Measurements from ENCODE around the gene PLCB4. TPM values are rescaled to one million over a fixed set of nuclear protein-coding genes. Genes with fewer than 3 reads are reported as not detected.

The PLCB4 gene
- total RNA-seq, 1 experiment from 2014 or later: 10.1 TPM

DNA sequence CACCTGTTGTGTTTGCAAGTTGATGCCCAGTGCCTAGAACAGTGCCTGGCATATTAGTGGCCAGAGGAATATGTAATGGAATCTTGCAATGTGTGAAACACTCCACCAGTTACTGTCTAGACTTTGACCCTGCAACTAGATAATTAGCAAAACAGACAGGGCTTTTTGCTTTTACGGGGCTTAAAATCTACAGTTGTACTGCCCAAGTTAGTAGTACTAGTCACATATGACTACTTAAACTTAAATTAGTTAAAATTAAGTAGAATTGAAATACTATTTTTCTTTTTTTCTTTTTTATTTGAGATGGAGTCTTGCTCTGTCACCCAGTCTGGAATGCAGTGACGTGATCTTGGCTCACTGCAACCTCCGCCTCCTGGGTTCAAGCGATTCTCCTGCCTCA is 44.3 kb upstream of the PLCB4 start:
- Histone ChIP-seq H2BK12ac (ENCODE audit: insufficient read length, low read depth, low read length) (no peak overlapping the region), H4K8ac (replicated peaks; ENCODE audit: insufficient read length, low read depth, low read length) (no peak overlapping the region), H4K5ac (ENCODE audit: insufficient read length, low read depth, low read length) (no peak overlapping the region), H3K27me3 (ENCODE audit: insufficient read depth, low read length) (no peaks in the 10 kb centered on the region), H3K79me2 (ENCODE audit: insufficient read depth, low read length) (no peaks in the 10 kb centered on the region), H2AK5ac (ENCODE audit: insufficient read length, low read length) (no peak overlapping the region), H3K14ac (ENCODE audit: insufficient read depth, low read length) (no peak overlapping the region), H4K91ac (ENCODE audit: insufficient read length, low read depth, low read length) (no peak overlapping the region), H2BK120ac (ENCODE audit: low read depth, low read length, poor library complexity, severe bottlenecking) (no peak overlapping the region), H3K23ac (ENCODE audit: insufficient read length, low read depth, low read length) (no peak overlapping the region), H2BK15ac (ENCODE audit: low read depth, low read length) (no peak overlapping the region), H2BK20ac (ENCODE audit: low read depth, low read length, poor library complexity, severe bottlenecking) (no peak overlapping the region), H3K9me3 (ENCODE audit: control insufficient read depth, low read depth, low read length) (no peaks in the 10 kb centered on the region), H2AFZ (ENCODE audit: low read length) (no peak overlapping the region), H3K18ac (ENCODE audit: insufficient read length, low read depth, low read length) (no peak overlapping the region), H3K4me2 (ENCODE audit: insufficient read depth, insufficient read length, low read length) (no peak overlapping the region), H3T11ph (ENCODE audit: low read length) (no peak overlapping the region), H3K9ac (ENCODE audit: extremely low read depth, insufficient read length, low read length) (no peak overlapping the region), H3K79me1 (ENCODE audit: insufficient read depth, low read depth, low read length, poor library complexity, severe bottlenecking) (no peaks in the 10 kb centered on the region), H2BK5ac (ENCODE audit: insufficient read length, low read length) (no peak overlapping the region), H4K20me1 (ENCODE audit: control insufficient read depth, insufficient read depth, insufficient read length) (no peaks in the 10 kb centered on the region), H3K23me2 (ENCODE audit: insufficient read length, low read depth, low read length, poor library complexity, severe bottlenecking) (no peaks in the 10 kb centered on the region), H3K56ac (ENCODE audit: insufficient read length, low read depth, low read length) (no peak overlapping the region), H3K4ac (ENCODE audit: low read depth, low read length) (no peak overlapping the region), H3K27ac (ENCODE audit: insufficient read length, low read depth, low read length) (no peak overlapping the region), H3K4me1 (ENCODE audit: insufficient read depth, low read length) (peaks cover 4% of the 10 kb centered on the region)
- H3K4me3 Mint-ChIP-seq: no peak overlapping the region
- H3K36me3 Mint-ChIP-seq (ENCODE audit: insufficient read depth in 1 of 3, low read depth in 3 of 3): no peaks in the 10 kb centered on the region; a peak in 3 of 7 replicates
- TF ChIP-seq, protein P1, sequence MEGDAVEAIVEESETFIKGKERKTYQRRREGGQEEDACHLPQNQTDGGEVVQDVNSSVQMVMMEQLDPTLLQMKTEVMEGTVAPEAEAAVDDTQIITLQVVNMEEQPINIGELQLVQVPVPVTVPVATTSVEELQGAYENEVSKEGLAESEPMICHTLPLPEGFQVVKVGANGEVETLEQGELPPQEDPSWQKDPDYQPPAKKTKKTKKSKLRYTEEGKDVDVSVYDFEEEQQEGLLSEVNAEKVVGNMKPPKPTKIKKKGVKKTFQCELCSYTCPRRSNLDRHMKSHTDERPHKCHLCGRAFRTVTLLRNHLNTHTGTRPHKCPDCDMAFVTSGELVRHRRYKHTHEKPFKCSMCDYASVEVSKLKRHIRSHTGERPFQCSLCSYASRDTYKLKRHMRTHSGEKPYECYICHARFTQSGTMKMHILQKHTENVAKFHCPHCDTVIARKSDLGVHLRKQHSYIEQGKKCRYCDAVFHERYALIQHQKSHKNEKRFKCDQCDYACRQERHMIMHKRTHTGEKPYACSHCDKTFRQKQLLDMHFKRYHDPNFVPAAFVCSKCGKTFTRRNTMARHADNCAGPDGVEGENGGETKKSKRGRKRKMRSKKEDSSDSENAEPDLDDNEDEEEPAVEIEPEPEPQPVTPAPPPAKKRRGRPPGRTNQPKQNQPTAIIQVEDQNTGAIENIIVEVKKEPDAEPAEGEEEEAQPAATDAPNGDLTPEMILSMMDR (conservative IDR thresholded peaks at IDR 0.05): no peak
- no peak overlapping the region for H3K27ac Mint-ChIP-seq
- no peak for DNase-seq
- H3K27me3 Mint-ChIP-seq (ENCODE audit: low read depth): no peaks in the 10 kb centered on the region; the same call in 1 of the 2 replicates
- WGBS (ENCODE audit: extremely low coverage, insufficient read length, low lambda C conversion rate): no CpG with 5 or more reads among the region's 4 CpGs
- no peaks in the 10 kb centered on the region; a peak in 1 of 5 replicates for H3K9me3 Mint-ChIP-seq
- H3K4me1 Mint-ChIP-seq: peaks cover 47 to 52% of the 10 kb centered on the region in 2 experiments
